GM19452 (cell line): ENCODE data around the gene FOXK2.
"Not testable (repeated sequence)": the region's sequence is repeated elsewhere in the genome, so short reads cannot be mapped to it uniquely, and the experiment has no call there.

Experiments
- ATAC-seq: cut with Tn5 transposase; IDR thresholded peaks from one replicate; pipeline ENCODE4 v1.9.1; 2021; ENCODE audit not compliant: unreplicated experiment

Gene FOXK2

DNA sequence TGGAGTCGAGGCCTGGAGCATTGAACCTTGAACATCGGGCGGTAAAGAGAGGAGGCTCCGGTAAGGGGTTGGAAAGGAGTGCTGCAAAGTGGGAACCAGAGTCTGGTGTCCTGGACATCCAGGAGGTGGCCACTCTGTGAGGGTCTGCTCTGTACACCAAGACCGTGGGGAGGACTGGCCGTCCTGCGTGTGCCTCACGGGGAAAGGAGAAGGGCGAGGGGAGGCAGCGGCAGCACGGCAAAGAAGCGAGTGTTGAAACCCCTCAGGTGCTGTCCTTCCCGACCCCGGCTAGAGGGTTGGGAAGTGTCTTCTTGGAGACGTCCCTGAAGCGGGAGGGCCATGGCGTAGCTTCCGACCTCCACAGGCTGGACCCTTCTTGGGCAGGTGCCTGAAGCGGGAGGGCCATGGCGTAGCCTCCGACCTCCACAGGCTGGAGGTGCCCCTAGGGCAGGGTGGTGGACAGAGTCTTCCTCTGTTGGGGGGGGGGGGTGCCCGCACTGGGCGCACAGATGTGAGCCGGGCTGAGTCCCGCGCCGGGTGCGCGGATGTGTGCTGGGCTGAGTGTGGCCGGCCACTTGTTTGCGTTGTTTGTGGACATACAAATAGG, 42.0 kb downstream of the FOXK2 start:
- ATAC-seq, result no peak

- not testable (repeated sequence) for ATAC-seq
Measured at GRCh38 chr17:82562718-82563220, 43.2 kb downstream of the FOXK2 start.

DNA sequence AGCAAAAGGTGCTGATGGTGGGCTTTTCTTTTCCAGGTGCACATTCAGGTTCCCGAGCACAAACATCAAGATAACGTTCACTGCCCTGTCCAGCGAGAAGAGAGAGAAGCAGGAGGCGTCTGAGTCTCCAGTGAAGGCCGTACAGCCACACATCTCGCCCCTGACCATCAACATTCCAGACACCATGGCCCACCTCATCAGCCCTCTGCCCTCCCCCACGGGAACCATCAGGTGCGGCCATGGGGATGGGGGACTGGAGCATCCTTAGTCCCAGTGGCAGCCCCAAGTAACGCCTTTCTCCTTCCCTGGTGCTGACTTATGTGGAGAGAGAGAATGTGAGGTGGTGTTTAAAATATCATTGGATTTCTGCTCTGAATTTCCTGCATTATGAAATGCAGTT, 43.8 kb downstream of the FOXK2 start:
- ATAC-seq, result no peak

- not testable (repeated sequence) for ATAC-seq
Measured at GRCh38 chr17:82563745-82564144, 44.2 kb downstream of the FOXK2 start.

- no peak for ATAC-seq
Measured at GRCh38 chr17:82564241-82564640, 44.7 kb downstream of the FOXK2 start.

- no peak for ATAC-seq
Measured at GRCh38 chr17:82565551-82565950, 46.0 kb downstream of the FOXK2 start.

- no peak for ATAC-seq
Measured at GRCh38 chr17:82566129-82566960, 46.8 kb downstream of the FOXK2 start.

DNA sequence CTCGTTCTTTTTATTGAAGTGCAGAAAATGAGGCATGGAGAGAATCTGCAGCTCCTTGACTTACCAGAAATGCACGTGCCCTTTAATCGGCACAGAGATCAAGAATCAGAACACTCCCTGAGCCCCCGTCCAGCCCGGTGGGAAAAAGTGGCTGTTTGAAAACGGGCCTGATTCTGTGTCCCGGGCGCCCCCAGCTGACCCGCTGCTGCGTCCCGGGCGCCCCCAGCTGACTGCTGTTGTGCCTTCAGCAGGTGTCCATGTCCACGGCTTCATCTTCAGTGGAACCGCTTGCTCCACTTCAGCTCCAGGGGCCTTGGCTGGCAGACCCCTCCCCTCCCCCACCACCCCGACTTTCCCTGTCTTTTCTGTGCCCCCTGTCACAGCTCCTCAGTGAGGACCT, 47.8 kb downstream of the FOXK2 start:
- ATAC-seq, result no peak

GRCh38 chr17:82568997-82569393, 49.5 kb downstream of the FOXK2 start:
- ATAC-seq, result no peak

DNA sequence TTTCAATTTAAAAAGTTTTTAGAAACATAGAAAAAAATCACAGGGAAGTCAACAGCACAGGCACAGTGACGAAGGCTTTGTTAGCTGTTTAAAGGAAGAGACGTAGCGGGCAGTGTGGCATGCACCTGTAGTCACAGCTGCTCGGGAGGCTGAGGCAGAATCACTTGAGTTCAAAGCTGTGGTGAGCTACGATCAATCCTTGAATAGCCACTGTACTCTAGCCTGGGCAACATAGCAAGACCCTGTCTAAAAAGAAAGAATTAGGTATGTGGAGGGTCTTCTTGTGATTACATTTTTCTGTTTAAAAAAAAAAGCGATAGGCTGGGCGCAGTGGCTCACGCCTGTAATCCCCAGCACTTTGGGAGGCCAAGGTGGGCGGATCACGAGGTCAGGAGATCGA, 50.1 kb downstream of the FOXK2 start:
- ATAC-seq, result no peak

DNA sequence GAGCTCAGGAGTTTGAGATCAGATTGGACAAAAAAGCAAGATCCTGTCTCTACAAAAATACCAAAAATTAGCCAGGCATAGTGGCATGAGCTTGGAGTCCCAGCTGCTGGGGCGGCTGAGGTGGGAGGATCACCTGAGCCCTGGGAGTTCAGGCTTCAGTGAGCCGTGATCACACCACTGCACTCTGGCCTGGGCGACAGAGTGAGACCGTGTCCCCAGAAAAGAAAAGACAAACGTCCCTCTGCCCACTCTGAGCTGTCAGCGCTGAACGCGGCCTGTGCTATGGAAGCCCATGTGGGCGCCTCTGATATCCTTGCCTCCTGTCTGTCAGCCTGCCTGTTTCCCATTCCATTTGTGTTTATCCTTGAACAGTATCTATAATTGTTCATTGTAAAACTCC, 50.7 kb downstream of the FOXK2 start:
- no peak for ATAC-seq

GRCh38 chr17:82571855-82572254, 52.3 kb downstream of the FOXK2 start:
- no peak for ATAC-seq

DNA sequence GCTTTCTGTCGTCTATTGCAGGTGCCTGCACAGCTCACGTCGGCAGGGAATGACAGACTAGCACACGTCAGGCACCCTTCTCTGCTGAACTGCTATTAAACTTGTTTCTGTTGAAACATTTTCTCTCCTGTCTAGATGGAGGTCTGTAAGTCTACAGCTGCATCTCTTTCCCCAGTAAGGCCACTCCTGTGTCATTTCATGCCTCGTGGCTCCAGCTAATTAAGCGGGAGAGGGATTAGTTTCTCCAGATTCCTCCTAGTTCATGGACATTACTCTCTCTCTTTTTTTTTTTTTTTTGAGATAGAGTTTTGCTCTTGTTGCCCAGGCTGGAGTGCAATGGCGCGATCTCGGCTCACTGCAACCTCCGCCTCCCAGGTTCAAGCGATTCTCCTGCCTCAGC, 54.5 kb downstream of the FOXK2 start:
- ATAC-seq, result no peak

DNA sequence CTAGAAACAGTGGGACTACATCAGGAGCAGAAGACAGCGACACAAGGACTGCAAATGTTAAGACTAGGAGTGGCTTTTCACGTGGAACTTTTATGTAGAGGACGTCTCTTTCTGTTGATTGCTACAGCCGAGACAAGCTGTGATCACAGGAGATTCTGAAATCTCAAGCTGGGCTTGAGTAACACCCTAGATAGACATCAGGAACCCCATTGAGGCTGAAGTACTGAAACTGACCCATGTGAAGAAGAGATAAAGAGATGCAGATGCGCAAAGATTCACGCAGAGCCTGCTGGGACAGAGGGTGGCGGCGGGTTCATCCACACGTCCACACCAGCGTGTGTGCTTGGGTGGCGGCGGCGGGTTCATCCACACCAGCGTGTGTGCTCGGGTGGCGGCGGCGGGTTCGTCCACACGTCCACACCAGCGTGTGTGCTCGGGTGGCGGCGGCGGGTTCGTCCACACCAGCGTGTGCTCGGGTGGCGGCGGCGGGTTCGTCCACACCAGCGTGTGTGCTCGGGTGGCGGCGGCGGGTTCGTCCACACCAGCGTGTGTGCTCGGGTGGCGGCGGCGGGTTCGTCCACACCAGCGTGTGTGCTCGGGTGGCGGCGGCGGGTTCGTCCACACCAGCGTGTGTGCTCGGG, 56.2 kb downstream of the FOXK2 start:
- ATAC-seq, result not testable (repeated sequence)

DNA sequence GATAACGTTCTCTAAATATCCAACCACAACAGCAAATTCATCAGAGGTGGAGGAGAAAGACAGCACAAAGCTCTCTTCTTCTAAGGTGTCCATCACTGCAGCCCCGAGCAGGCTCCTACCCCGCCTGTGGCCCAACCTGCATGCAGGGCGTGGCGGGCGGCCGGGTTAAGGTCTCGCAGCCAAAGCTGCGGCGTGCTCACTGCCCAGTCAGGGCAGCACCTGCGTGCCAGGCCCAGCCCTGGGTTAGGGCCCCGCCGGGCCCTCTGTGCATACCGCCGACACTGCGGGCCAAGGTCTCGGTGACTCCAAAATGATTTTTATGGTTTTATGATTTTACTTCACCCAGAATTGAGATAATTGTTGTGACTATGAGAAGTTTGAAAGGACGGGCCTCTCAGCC, 57.8 kb downstream of the FOXK2 start:
- ATAC-seq, result no peak

DNA sequence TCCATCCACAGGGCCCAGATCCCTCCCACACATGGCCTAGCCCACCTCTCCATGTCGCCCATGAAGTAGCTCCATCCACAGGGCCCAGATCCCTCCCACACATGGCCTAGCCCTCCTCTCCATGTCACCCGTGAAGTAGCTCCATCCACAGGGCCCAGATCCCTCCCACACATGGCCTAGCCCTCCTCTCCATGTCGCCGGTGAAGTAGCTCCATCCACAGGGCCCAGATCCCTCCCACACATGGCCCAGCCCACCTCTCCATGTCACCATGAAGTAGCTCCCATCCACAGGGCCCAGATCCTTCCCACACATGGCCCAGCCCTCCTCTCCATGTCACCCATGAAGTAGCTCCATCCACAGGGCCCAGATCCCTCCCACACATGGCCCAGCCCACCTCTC, 60.4 kb downstream of the FOXK2 start:
- ATAC-seq, result not testable (repeated sequence)

- no peak for ATAC-seq
Measured at GRCh38 chr17:82582213-82582612, 62.7 kb downstream of the FOXK2 start.

- no peak for ATAC-seq
Measured at GRCh38 chr17:82582709-82583108, 63.2 kb downstream of the FOXK2 start.

DNA sequence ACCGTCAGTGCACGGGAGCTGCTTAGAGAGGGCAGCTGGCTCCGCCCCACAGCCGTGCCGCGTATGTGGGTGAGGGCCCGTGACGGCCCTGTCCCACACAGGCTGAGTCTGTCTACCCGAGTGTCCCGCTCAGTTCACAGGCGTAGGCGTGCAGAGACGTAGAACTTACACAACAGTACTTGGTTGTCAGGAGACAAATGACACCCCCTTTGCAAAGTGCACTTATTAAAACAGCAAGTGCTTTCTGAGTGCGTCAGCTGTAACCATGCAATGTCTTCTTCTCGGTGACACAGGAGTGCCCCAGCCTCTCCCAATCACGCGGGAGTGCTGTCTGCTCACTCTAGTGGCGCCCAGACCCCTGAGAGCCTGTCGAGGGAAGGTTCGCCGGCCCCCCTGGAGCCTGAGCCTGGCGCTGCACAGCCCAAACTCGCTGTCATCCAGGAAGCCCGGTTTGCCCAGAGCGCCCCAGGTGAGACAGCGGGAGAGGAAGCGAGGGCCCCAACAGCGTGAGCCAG, 64.2 kb downstream of the FOXK2 start:
- no peak for ATAC-seq

GRCh38 chr17:82585935-82586575, 66.5 kb downstream of the FOXK2 start:
- ATAC-seq, result not testable (repeated sequence)

GRCh38 chr17:82586576-82587233, 67.2 kb downstream of the FOXK2 start:
- no peak for ATAC-seq
